Neural progenitor cell (in vitro differentiated cells): ENCODE measurements around the gene TIAL1. TPM values are rescaled to one million over a fixed set of nuclear protein-coding genes. Genes with fewer than 3 reads are reported as not detected.
"Not testable (repeated sequence)": the region's sequence is repeated elsewhere in the genome, so short reads cannot be mapped to it uniquely, and the experiment has no call there.

Source experiments
- DNase-seq: peaks from one replicate; pipeline ENCODE4 v3.0.0-alpha.2; 2016; ENCODE audit warnings: low spot score
- H2AFZ ChIP-seq: fragments of 200-600 bp; sonication (generic); replicated peaks from 2 replicates; pipeline ENCODE4 v1.6.1; 2016; ENCODE audit warnings: antibody characterized with exemption
- H3F3A ChIP-seq: fragments of 200-600 bp; sonication (generic); 2 replicates; pipeline ENCODE4 v1.6.1; 2016; ENCODE audit warnings: antibody characterized with exemption, low read depth
- H3K27ac ChIP-seq: fragments of 200-600 bp; sonication (generic); 2 replicates; pipeline ENCODE4 v1.5.1; 2016; ENCODE audit warnings: mild to moderate bottlenecking
- H3K27me3 ChIP-seq: fragments of 200-600 bp; sonication (generic); 2 replicates; pipeline ENCODE4 v1.6.1; 2016; ENCODE audit warnings: mild to moderate bottlenecking, moderate library complexity
- H3K36me3 ChIP-seq: fragments of 200-600 bp; sonication (generic); 2 replicates; pipeline ENCODE4 v1.5.1; 2016
- H3K4me1 ChIP-seq: fragments of 200-600 bp; sonication (generic); 2 replicates; pipeline ENCODE4 v1.6.1; 2016; ENCODE audit warnings: mixed run types
- H3K4me2 ChIP-seq: fragments of 200-600 bp; sonication (generic); 2 replicates; pipeline ENCODE4 v1.6.1; 2016
- H3K4me3 ChIP-seq: fragments of 200-600 bp; sonication (generic); 2 replicates; pipeline ENCODE4 v1.5.1; 2016
- H3K79me2 ChIP-seq: fragments of 200-600 bp; sonication (generic); 2 replicates; pipeline ENCODE4 v1.6.1; 2016; ENCODE audit warnings: low read depth
- H3K9ac ChIP-seq: fragments of 200-600 bp; sonication (generic); 2 replicates; pipeline ENCODE4 v1.6.1; 2016
- H3K9me3 ChIP-seq: fragments of 200-600 bp; sonication (generic); 2 replicates; pipeline ENCODE4 v1.5.1; 2016; ENCODE audit warnings: low read depth
- H4K20me1 ChIP-seq: fragments of 200-600 bp; sonication (generic); 2 replicates; pipeline ENCODE4 v1.6.1; 2016; ENCODE audit warnings: low read depth
- H3K27ac Mint-ChIP-seq: 3 replicates; pipeline ENCODE4 v1.8.0; 2021; ENCODE audit warnings: mixed read lengths
- H3K27me3 Mint-ChIP-seq: 2 replicates; pipeline ENCODE4 v1.8.0; 2022; ENCODE audit warnings: low read depth, mild to moderate bottlenecking, inconsistent platforms, moderate library complexity, mixed read lengths; ENCODE audit not compliant: insufficient read depth
- H3K36me3 Mint-ChIP-seq: 3 replicates; pipeline ENCODE4 v1.8.0; 2021; ENCODE audit warnings: mixed read lengths
- H3K4me1 Mint-ChIP-seq: 3 replicates; pipeline ENCODE4 v1.8.0; 2021; ENCODE audit warnings: mixed read lengths
- H3K4me3 Mint-ChIP-seq: 3 replicates; pipeline ENCODE4 v1.8.0; 2021; ENCODE audit warnings: mild to moderate bottlenecking, moderate library complexity, mixed read lengths
- H3K9me3 Mint-ChIP-seq: 3 replicates; pipeline ENCODE4 v1.8.0; 2020; ENCODE audit warnings: mixed read lengths
- CTCF ChIP-seq: fragments of 200-600 bp; sonication (generic); IDR thresholded peaks from 2 replicates; pipeline ENCODE4 v1.5.1; 2017; ENCODE audit warnings: antibody characterized with exemption, mild to moderate bottlenecking
- EZH2 ChIP-seq: fragments of 200-600 bp; sonication (generic); IDR thresholded peaks from 2 replicates; pipeline ENCODE4 v1.6.1; 2017; ENCODE audit warnings: antibody characterized with exemption, mild to moderate bottlenecking, moderate library complexity
- EZH2phosphoT487 ChIP-seq: fragments of 200-600 bp; sonication (generic); IDR thresholded peaks from 2 replicates; pipeline ENCODE4 v1.6.1; 2017; ENCODE audit warnings: antibody characterized with exemption
- total RNA-seq: library from RNA; depleted of rRNA; stranded (reverse); fragments of >200 nt; gene quantifications from 2 replicates; pipeline ENCODE4 v1.2.3, GENCODE V29; 2015; ENCODE audit warnings: low replicate concordance

The TIAL1 gene
- total RNA-seq, 1 donor from 2014 or later: 166 TPM

DNA sequence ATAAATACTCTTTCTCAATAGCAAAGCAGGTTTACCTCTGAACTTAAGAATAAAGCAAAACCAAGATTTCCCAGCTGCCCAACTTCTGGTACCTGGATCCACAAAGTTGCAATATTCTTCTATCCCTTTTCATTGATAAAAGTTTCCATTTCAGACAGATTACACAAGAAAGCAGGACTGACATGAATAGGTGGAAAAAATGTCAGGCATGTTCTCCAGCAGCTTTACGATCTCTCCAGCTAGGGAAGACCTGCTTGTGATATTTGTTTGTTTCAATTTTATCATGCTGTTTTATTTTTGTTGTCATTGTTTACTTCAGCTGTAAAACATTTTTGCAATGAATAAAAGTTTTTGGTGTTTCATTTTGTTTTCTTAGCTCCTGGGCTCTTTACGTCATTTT, 63.3 kb downstream of the TIAL1 start:
- H3K9me3 Mint-ChIP-seq: no peaks in the 10 kb centered on the region
- Histone ChIP-seq H3K9me3 (no peaks in the 10 kb centered on the region), H3K4me1 (no peaks in the 10 kb centered on the region), H4K20me1 (no peaks in the 10 kb centered on the region), H3F3A (no peaks in the 10 kb centered on the region), H3K79me2 (no peaks in the 10 kb centered on the region), H3K4me2 (no peak overlapping the region), H3K27me3 (no peaks in the 10 kb centered on the region), H3K9ac (no peak overlapping the region), H3K4me3 (no peak overlapping the region), H2AFZ (no peak overlapping the region), H3K36me3 (no peaks in the 10 kb centered on the region), H3K27ac (no peak overlapping the region)
- no peak for TF ChIP-seq EZH2phosphoT487
- no peak for TF ChIP-seq CTCF
- no peak for TF ChIP-seq EZH2
- H3K27ac Mint-ChIP-seq: no peak overlapping the region
- H3K4me3 Mint-ChIP-seq: no peak overlapping the region
- no peak for DNase-seq
- no peaks in the 10 kb centered on the region for H3K36me3 Mint-ChIP-seq
- H3K4me1 Mint-ChIP-seq: peaks cover 11% of the 10 kb centered on the region
- peaks cover 10% of the 10 kb centered on the region for H3K27me3 Mint-ChIP-seq

- not testable (repeated sequence) for H3K27ac Mint-ChIP-seq, H3K4me1 Mint-ChIP-seq, H2AFZ ChIP-seq, H3K4me3 Mint-ChIP-seq, H3K36me3 ChIP-seq, H3K4me3 ChIP-seq, H3K9ac ChIP-seq, H3K9me3 ChIP-seq, H3K4me2 ChIP-seq, H3F3A ChIP-seq, H3K27me3 ChIP-seq, H3K27ac ChIP-seq, H3K4me1 ChIP-seq, H4K20me1 ChIP-seq, H3K9me3 Mint-ChIP-seq, DNase-seq, H3K79me2 ChIP-seq, H3K36me3 Mint-ChIP-seq
- H3K27me3 Mint-ChIP-seq: peaks cover 10% of the 10 kb centered on the region
Observed at GRCh38 chr10:119532791-119533190, 64.0 kb downstream of the TIAL1 start.

GRCh38 chr10:119532251-119532650, 64.5 kb downstream of the TIAL1 start:
- not testable (repeated sequence) for H3K4me1 ChIP-seq, H3K4me2 ChIP-seq, H2AFZ ChIP-seq, H3K36me3 Mint-ChIP-seq, H3K9me3 ChIP-seq, H3K4me1 Mint-ChIP-seq, H3K36me3 ChIP-seq, H3K27me3 Mint-ChIP-seq, H4K20me1 ChIP-seq, H3K27me3 ChIP-seq, H3K27ac Mint-ChIP-seq, H3K4me3 ChIP-seq, H3K27ac ChIP-seq, DNase-seq, H3F3A ChIP-seq, H3K79me2 ChIP-seq, H3K9me3 Mint-ChIP-seq, H3K9ac ChIP-seq, H3K4me3 Mint-ChIP-seq

- Mint-ChIP-seq H3K4me1 (peaks cover 4% of the 10 kb centered on the region), H3K9me3 (no peaks in the 10 kb centered on the region), H3K36me3 (no peaks in the 10 kb centered on the region), H3K27ac (no peak overlapping the region), H3K4me3 (no peak overlapping the region), H3K27me3 (peaks cover 8% of the 10 kb centered on the region)
- Histone ChIP-seq H3K4me2 (no peak overlapping the region), H3K79me2 (no peaks in the 10 kb centered on the region), H3K27ac (no peak overlapping the region), H3F3A (no peaks in the 10 kb centered on the region), H3K27me3 (no peaks in the 10 kb centered on the region), H4K20me1 (no peaks in the 10 kb centered on the region), H3K9me3 (no peaks in the 10 kb centered on the region), H2AFZ (no peak overlapping the region), H3K4me1 (no peaks in the 10 kb centered on the region), H3K9ac (no peak overlapping the region), H3K36me3 (no peaks in the 10 kb centered on the region), H3K4me3 (no peak overlapping the region)
- DNase-seq: no peak
- TF ChIP-seq EZH2phosphoT487 (no peak), EZH2 (no peak), CTCF (no peak)
Observed at GRCh38 chr10:119531067-119531466, 65.7 kb downstream of the TIAL1 start.

- not testable (repeated sequence) for H4K20me1 ChIP-seq, H3K27ac Mint-ChIP-seq
Observed at GRCh38 chr10:119528663-119529237, 68.0 kb downstream of the TIAL1 start.

More at GRCh38 chr10:119528663-119529237, 68.0 kb downstream of the TIAL1 start:
- H3K9me3 ChIP-seq, H3K79me2 ChIP-seq, DNase-seq, H3K36me3 ChIP-seq, H3K4me1 ChIP-seq, H3K27ac ChIP-seq, H2AFZ ChIP-seq, H3K36me3 Mint-ChIP-seq, H3K4me1 Mint-ChIP-seq, H3K9me3 Mint-ChIP-seq, H3K4me2 ChIP-seq, H3K27me3 ChIP-seq, H3F3A ChIP-seq, H3K9ac ChIP-seq, H3K4me3 ChIP-seq, H3K4me3 Mint-ChIP-seq: not testable (repeated sequence)
- peaks cover 11% of the 10 kb centered on the region for H3K27me3 Mint-ChIP-seq
